ENCODE results near the gene HTATSF1. TPM values are rescaled to one million over a fixed set of nuclear protein-coding genes. Genes with fewer than 3 reads are reported as not detected.

HTATSF1 gene
- total and polyA plus RNA-seq, 2 donors (not counting 1 experiment from before 2014, with no cell fraction given): 1.0 to 18.7 TPM

DNA sequence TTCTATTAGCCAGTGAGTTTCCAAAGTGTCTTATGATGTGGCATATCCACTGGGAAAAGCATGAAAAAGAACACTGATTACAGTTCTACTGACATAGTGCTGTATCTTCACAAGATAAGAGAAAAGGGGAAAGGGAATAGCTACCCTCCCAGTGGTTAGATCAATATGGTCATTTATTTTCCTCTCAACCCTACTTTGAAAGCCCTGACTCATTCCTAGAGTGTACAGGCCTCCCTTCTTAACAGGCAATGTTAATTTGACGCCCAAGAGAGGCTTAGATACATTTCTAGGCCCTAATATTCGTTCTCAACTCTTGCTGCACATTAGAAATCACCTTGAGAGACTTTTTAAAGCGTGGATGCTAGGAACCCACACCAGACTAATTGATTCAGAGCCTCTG is 30.1 kb upstream of the HTATSF1 start:
- Histone ChIP-seq H3K4me1 (ENCODE audit: control insufficient read depth in 2 of 2, insufficient read depth in 2 of 2, low read length in 2 of 2) (no peaks in the 10 kb centered on the region), H3K27ac (ENCODE audit: low read length in 2 of 2) (no peak overlapping the region), H4K20me1 (ENCODE audit: control insufficient read depth, insufficient read depth, low read length, poor library complexity, severe bottlenecking) (no peaks in the 10 kb centered on the region), H3K79me2 (ENCODE audit: control insufficient read depth, insufficient read depth, low read length) (no peaks in the 10 kb centered on the region), H3K4me2 (replicated peaks; ENCODE audit: low read depth, low read length, poor library complexity, severe bottlenecking) (no peak overlapping the region), H2AFZ (ENCODE audit: insufficient read depth, low read depth, low read length, poor library complexity, severe bottlenecking) (no peak overlapping the region), H3K27me3 (replicated peaks in 1 of 4; ENCODE audit: control extremely low read depth in 1 of 4, control insufficient read depth in 3 of 4, insufficient read depth in 4 of 4, low read length in 3 of 4) (no peaks in the 10 kb centered on the region), H3K4me3 (ENCODE audit: control extremely low read depth in 1 of 5, extremely low read depth in 1 of 5, insufficient read depth in 1 of 5, low read depth in 2 of 5, low read length in 4 of 5) (no peak overlapping the region), H3K9ac (ENCODE audit: low read length) (no peak overlapping the region), H3K36me3 (replicated peaks in 1 of 2; ENCODE audit: control extremely low read depth in 1 of 2, control insufficient read depth in 1 of 2, extremely low read depth in 1 of 2, insufficient read depth in 2 of 2, low read length in 1 of 2) (no peaks in the 10 kb centered on the region), H3K9me3 (ENCODE audit: control extremely low read depth in 1 of 3, control insufficient read depth in 2 of 3, insufficient read depth in 1 of 3, low read length in 2 of 3) (no peaks in the 10 kb centered on the region)
- CTCF ChIA-PET: no interaction called here
- no CpG with 5 or more reads among the region's 3 CpGs for WGBS (ENCODE audit: insufficient coverage)
- H3K27ac Mint-ChIP-seq: no peak overlapping the region
- H3K4me3 Mint-ChIP-seq: no peak overlapping the region
- POLR2A ChIA-PET: no interaction called here
- intact Hi-C loops (cut with micrococcal nuclease): no loop called here
- H3K27me3 Mint-ChIP-seq: peaks cover 3% of the 10 kb centered on the region
- no peaks in the 10 kb centered on the region for H3K4me1 Mint-ChIP-seq
- ATAC-seq (ENCODE audit: low read depth) (no peak), DNase-seq (no peak)
- no peaks in the 10 kb centered on the region for H3K9me3 Mint-ChIP-seq (ENCODE audit: insufficient read depth)
- TF ChIP-seq, protein P1, sequence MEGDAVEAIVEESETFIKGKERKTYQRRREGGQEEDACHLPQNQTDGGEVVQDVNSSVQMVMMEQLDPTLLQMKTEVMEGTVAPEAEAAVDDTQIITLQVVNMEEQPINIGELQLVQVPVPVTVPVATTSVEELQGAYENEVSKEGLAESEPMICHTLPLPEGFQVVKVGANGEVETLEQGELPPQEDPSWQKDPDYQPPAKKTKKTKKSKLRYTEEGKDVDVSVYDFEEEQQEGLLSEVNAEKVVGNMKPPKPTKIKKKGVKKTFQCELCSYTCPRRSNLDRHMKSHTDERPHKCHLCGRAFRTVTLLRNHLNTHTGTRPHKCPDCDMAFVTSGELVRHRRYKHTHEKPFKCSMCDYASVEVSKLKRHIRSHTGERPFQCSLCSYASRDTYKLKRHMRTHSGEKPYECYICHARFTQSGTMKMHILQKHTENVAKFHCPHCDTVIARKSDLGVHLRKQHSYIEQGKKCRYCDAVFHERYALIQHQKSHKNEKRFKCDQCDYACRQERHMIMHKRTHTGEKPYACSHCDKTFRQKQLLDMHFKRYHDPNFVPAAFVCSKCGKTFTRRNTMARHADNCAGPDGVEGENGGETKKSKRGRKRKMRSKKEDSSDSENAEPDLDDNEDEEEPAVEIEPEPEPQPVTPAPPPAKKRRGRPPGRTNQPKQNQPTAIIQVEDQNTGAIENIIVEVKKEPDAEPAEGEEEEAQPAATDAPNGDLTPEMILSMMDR (IDR thresholded peaks at IDR 0.05): no peak
- TF ChIP-seq EZH2 (IDR thresholded peaks at IDR 0.05; ENCODE audit: borderline replicate concordance, insufficient read depth, low read depth, low read length, poor library complexity, severe bottlenecking): no peak

DNA sequence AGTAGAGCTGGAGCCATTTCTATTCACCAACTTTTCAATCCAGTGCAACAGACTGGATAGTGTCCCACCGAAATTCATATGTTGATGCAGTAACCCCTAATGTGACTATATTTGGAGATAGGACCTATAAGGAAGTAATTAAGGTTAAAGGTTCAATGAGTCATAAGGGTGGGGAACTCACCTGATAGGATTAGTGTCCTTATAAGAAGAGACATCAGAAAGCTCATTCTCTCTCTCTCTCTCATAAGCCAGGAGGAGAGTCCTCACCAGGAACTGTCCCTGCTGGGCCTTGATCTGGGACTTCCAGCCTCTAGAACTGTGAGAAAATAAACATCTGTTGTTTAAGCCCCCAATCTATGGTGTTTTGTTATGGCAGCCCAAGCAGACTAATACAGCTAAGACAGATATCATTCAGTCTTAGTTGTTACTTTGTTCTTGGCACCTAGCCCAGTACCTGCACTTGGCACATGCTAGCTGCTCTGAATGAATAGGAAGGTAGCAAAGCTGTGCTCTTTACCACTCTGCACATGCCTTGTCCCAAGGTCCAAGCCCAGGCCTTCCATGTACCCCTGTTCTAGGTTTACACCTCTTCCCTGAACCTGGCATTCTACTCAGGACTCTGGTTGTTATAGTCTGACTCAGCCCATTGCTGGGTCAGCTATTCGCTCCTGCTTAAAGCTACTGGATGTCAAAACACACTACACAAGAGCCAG is 28.8 kb upstream of the HTATSF1 start:
- H3K27ac ChIP-seq (ENCODE audit: low read length in 2 of 2): no peak overlapping the region
- no peak overlapping the region for H3K4me2 ChIP-seq (replicated peaks; ENCODE audit: low read depth, low read length, poor library complexity, severe bottlenecking)
- Mint-ChIP-seq H3K27me3 (peaks cover 3% of the 10 kb centered on the region), H3K9me3 (ENCODE audit: insufficient read depth) (no peaks in the 10 kb centered on the region), H3K4me1 (no peaks in the 10 kb centered on the region), H3K27ac (no peak overlapping the region), H3K4me3 (no peak overlapping the region)
- no peak overlapping the region for H3K4me3 ChIP-seq (ENCODE audit: control extremely low read depth in 1 of 5, extremely low read depth in 1 of 5, insufficient read depth in 1 of 5, low read depth in 2 of 5, low read length in 4 of 5)
- no peak overlapping the region for H2AFZ ChIP-seq (ENCODE audit: insufficient read depth, low read depth, low read length, poor library complexity, severe bottlenecking)
- intact Hi-C loops (cut with micrococcal nuclease): no loop called here
- no peaks in the 10 kb centered on the region for H3K9me3 ChIP-seq (ENCODE audit: control extremely low read depth in 1 of 3, control insufficient read depth in 2 of 3, insufficient read depth in 1 of 3, low read length in 2 of 3)
- no peaks in the 10 kb centered on the region for H4K20me1 ChIP-seq (ENCODE audit: control insufficient read depth, insufficient read depth, low read length, poor library complexity, severe bottlenecking)
- no peak for TF ChIP-seq EZH2 (IDR thresholded peaks at IDR 0.05; ENCODE audit: borderline replicate concordance, insufficient read depth, low read depth, low read length, poor library complexity, severe bottlenecking)
- TF ChIP-seq, protein P1 (IDR thresholded peaks at IDR 0.05): no peak
- no peaks in the 10 kb centered on the region for H3K36me3 ChIP-seq (replicated peaks in 1 of 2; ENCODE audit: control extremely low read depth in 1 of 2, control insufficient read depth in 1 of 2, extremely low read depth in 1 of 2, insufficient read depth in 2 of 2, low read length in 1 of 2)
- CTCF ChIA-PET: interaction anchor here (0.6 kb wide), 1 partner anchor 500 kb away, joined by 4 read pairs; no protein-coding TSS in a partner anchor
- no peak for DNase-seq
- no CpG with 5 or more reads among the region's 2 CpGs for WGBS (ENCODE audit: insufficient coverage)
- H3K79me2 ChIP-seq (ENCODE audit: control insufficient read depth, insufficient read depth, low read length): no peaks in the 10 kb centered on the region
- H3K9ac ChIP-seq (ENCODE audit: low read length): no peak overlapping the region
- no peaks in the 10 kb centered on the region for H3K4me1 ChIP-seq (ENCODE audit: control insufficient read depth in 2 of 2, insufficient read depth in 2 of 2, low read length in 2 of 2)
- POLR2A ChIA-PET: no interaction called here
- H3K27me3 ChIP-seq (replicated peaks in 1 of 4; ENCODE audit: control extremely low read depth in 1 of 4, control insufficient read depth in 3 of 4, insufficient read depth in 4 of 4, low read length in 3 of 4): no peaks in the 10 kb centered on the region
- ATAC-seq (ENCODE audit: low read depth): no peak
